ENCODE data around the gene WDR45B.
A peak's percentile ranks its signal among the peaks of the same experiment; 100 is the strongest.

The WDR45B gene

DNA sequence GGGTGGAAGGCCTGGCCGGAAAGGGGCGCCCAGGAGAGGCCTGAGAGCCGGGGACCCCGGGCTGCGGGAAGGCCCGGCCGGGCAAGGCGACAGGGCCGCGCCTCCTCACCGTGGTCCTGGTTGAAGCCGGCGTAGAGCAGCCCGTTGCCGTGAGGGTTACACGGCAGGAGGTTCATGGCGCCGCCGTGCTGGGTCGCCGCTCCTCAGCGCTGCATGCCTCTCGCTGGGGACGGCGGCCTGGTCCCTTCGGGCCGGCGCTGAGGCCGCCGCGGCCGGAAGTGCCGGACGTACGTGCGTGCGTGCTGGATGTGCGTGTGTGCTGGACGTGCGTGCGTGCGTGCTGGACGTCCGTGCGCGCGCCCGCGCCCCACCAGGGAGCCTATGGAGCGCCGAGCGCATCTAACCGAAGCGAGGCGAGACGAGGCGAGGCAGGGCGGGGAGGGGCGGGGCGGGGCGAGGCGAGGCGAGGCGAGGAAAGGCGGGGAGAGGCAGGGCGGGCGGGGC, at the start of gene WDR45B:
Gene WDR45B, minus strand, starts transcription at position 280 of the 504 bp plus-strand sequence. Its CDS starts 104 bp downstream, at position 176.
- peak; percentile 98 for DNase-seq

GRCh38 chr17:82697808-82698064, 49.5 kb upstream of the WDR45B start:
- DNase-seq, result no peak

- no peak for DNase-seq
These were observed 48.9 kb upstream of the WDR45B start for GRCh38 chr17:82696916-82697807.

DNA sequence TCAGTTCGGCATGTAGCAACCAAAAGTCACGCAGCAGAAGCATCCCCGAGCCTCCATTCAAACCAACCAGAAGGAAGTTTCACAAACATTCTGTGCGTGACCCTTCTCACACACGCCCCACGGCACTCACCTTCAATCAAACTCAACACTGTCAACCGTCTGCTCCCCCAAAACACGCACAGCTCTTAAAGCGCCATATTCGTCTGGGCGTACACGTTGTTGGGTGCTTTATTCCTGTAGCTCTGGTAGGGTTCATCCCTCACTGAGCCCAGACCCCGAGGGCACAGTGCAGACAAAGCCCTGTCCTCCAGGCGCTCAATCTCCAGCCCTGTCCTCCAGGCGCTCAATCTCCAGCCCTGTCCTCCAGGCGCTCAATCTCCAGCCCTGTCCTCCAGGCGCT, 48.0 kb upstream of the WDR45B start:
- DNase-seq, result no peak

DNA sequence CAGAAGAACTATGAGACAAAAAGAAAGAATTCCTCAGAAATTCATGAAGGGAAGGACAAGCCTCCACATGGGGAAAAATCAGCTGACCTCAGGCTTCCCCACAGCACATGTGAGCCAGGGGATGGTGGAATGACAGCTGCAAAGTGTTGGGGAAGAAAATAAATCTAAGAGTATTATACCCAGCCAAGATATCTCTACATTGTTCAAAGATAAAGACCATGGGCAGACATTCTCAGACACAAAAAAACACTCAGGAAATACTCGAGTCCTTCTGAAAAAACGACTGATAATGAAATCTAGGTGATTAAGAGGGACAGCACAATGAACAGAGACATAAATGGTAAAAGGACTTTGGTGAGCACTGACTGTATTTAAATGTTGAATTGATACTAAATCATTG, 46.4 kb upstream of the WDR45B start:
- no peak for DNase-seq

- DNase-seq, result no peak
These were observed 45.1 kb upstream of the WDR45B start for GRCh38 chr17:82693168-82693867.

DNA sequence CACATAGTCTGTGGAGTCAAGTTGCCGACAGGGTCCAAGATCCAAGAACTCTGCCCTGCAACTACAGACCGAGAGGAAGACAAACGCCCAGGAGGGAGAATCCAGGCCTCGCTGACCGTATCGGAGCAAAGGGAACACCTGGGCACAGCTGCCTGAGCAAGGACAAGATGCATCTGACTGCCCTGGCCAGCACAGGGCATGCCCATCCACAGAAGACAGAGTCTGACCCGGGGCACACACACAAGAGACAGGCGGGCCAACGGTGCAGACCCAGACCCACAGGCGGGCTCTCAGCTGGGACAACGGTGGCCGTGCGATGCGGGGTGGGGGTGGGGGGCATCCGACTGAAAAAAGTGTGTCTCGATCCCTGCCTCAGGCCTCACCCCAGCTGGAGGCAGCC, 44.0 kb upstream of the WDR45B start:
- no peak for DNase-seq

GRCh38 chr17:82691714-82692113, 43.5 kb upstream of the WDR45B start:
- no peak for DNase-seq

DNA sequence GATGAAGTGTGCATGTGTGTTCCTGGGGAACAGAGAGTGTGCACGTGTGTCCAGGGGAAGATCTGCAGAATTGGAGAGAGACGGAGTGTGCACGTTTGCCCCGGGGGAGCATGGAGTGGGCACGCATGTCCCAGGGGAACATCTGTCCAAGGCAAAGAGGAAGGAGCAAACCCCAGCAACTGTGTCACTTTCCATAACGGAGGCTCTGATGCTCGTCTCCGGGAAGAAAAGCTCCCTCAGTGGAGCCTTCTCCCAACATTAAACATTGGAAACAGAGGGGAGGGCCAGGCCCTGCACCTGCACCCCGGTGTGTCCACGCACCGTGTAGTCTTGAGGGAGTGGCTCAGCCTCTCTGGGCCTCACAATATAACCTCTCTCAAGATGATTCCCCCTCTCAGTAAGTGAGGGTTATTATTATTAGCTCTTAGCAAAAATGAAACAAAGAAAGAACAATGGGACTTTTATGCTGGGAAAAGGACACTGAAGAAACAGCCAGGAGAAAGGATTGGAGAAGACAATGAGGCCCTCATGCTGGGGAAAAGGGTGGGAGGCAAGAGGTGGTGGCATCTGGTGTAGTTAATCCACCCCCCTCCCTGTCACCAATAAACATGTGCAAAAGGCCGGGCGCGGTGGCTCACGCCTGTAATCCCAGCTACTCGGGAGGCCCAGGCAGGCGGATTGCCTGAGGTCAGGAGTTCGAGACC, 42.7 kb upstream of the WDR45B start:
- DNase-seq, result no peak

GRCh38 chr17:82689077-82689476, 40.8 kb upstream of the WDR45B start:
- no peak for DNase-seq

GRCh38 chr17:82687871-82688270, 39.6 kb upstream of the WDR45B start:
- no peak for DNase-seq

DNA sequence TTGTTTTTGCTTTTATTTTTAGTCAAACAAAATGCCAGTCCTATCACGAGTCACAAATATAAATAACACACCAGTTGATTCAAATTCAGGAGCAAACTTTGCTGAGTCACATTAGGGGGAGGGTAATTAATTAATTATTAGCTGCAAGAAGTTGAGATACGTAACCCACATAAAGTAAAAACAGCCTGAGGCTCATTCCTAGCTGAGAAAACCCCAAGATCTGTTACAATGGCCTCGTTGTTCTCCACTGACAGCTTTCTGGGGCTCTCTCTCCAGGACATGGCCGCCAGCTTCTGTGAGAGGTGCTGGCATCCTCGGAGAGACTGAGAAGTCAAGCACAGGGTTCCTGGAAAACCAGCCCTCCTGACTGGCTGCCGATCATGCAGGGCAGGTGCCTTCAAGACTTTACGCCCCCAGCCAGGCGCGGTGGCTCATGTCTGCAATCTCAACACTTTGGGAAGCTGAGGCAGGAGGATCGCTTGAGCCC, 39.2 kb upstream of the WDR45B start:
- no peak for DNase-seq

- no peak for DNase-seq
These were observed 38.4 kb upstream of the WDR45B start for GRCh38 chr17:82686366-82687324.

GRCh38 chr17:82685291-82685690, 37.0 kb upstream of the WDR45B start:
- DNase-seq, result no peak

DNA sequence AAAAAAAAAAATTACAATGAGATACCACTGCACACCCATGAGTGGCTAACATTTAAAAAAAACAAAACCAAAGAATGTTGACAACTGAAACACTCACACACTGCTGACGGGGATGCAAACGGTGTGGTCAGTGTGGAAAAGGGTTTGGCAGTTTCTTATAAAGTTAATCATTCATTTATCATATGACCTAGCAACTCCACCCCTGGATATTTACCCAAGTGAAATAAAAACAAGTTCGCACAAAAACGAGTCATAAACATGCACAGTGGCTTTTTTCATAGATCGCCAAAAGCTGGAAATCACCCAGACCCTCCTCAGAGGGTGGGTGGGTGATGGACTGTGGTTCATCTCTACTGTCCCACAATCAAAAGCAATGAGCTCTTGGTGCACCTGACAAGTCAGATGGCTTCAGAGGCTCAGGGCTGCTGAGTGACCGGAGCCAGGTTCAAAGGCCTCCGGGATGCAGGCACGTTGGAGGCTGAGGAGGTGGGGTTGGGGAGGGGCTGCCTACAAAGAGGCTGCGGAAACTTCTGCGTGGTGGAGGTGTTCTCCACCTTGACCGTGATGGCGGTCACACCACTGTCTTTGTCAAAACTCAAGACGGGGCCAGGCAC, 36.1 kb upstream of the WDR45B start:
- DNase-seq, result no peak

- DNase-seq, result no peak
These were observed 35.3 kb upstream of the WDR45B start for GRCh38 chr17:82683534-82683933.

- DNase-seq, result no peak
These were observed 33.3 kb upstream of the WDR45B start for GRCh38 chr17:82681547-82681946.

GRCh38 chr17:82679586-82680465, 31.6 kb upstream of the WDR45B start:
- DNase-seq, result no peak

- DNase-seq, result no peak
These were observed 30.1 kb upstream of the WDR45B start for GRCh38 chr17:82678265-82678891.

- no peak for DNase-seq
These were observed 29.2 kb upstream of the WDR45B start for GRCh38 chr17:82677353-82677925.

All from fibroblast of skin of right biceps (primary cell).